GM12864 (cell line): ENCODE measurements around the gene SORCS1.

Source experiments
- DNase-seq: peaks from one replicate; pipeline ENCODE4 v3.0.0-alpha.2; 2011; ENCODE audit warnings: low read depth
- H3K4me3 ChIP-seq: 2 replicates; pipeline ENCODE4 v1.5.1; 2011; ENCODE audit warnings: mild to moderate bottlenecking, low read depth, low read length, control low read depth
- CTCF ChIP-seq: IDR thresholded peaks from 2 replicates; pipeline ENCODE4 v1.5.1; 2011; ENCODE audit warnings: low read depth, mild to moderate bottlenecking, moderate library complexity, low read length, control low read depth, inconsistent platforms; ENCODE audit errors: missing control alignments

Gene SORCS1

GRCh38 chr10:106960812-106961211 is 203.7 kb downstream of the SORCS1 start:
- H3K4me3 ChIP-seq, result no peak overlapping the region
- no peak for TF ChIP-seq CTCF
- DNase-seq, result no peak

GRCh38 chr10:106959521-106959920 is 205.0 kb downstream of the SORCS1 start:
- H3K4me3 ChIP-seq, result no peak overlapping the region; the same call in 1 of the 2 replicates
- DNase-seq, result no peak
- no peak for TF ChIP-seq CTCF

- TF ChIP-seq CTCF, result no peak
- H3K4me3 ChIP-seq, result peak overlapping the region; percentile 1; the same call in 1 of the 2 replicates
- no peak for DNase-seq
Measured at GRCh38 chr10:106958589-106959361, 205.7 kb downstream of the SORCS1 start.

GRCh38 chr10:106957823-106958588 is 206.5 kb downstream of the SORCS1 start:
- TF ChIP-seq CTCF, result no peak
- no peak for DNase-seq
- no peak overlapping the region for H3K4me3 ChIP-seq

GRCh38 chr10:106956216-106956915 is 208.1 kb downstream of the SORCS1 start:
- no peak for TF ChIP-seq CTCF
- DNase-seq, result no peak
- H3K4me3 ChIP-seq, result no peak overlapping the region

GRCh38 chr10:106955133-106955532 is 209.4 kb downstream of the SORCS1 start:
- H3K4me3 ChIP-seq, result no peak overlapping the region
- no peak for TF ChIP-seq CTCF
- no peak for DNase-seq
